Stimulated activated CD4-positive, alpha-beta T cell treated with anti-CD3 and anti-CD28 coated beads, TNF-alpha, amount 100 ng/mL, for 4 hours (primary cell): ENCODE measurements around the gene STRA8.
"Not testable (repeated sequence)": the region's sequence is repeated elsewhere in the genome, so short reads cannot be mapped to it uniquely, and the experiment has no call there.

Experiments used
- DNase-seq, 3 experiments: peaks; one replicate each; pipeline ENCODE4 v3.0.0-alpha.2; 2020; ENCODE audit warnings: low read depth in 3 of 3

Gene STRA8

GRCh38 chr7:135204876-135205275, 28.8 kb upstream of the STRA8 start:
- DNase-seq = no peak

GRCh38 chr7:135205850-135206249, 27.8 kb upstream of the STRA8 start:
- DNase-seq = no peak

- DNase-seq = no peak
Measured at GRCh38 chr7:135206941-135207391, 26.7 kb upstream of the STRA8 start.

- no peak for DNase-seq
Measured at GRCh38 chr7:135207406-135208101, 26.1 kb upstream of the STRA8 start.

GRCh38 chr7:135208102-135208793, 25.4 kb upstream of the STRA8 start:
- no peak for DNase-seq

GRCh38 chr7:135209225-135209834, 24.3 kb upstream of the STRA8 start:
- no peak for DNase-seq

- DNase-seq = peak in 1 of 3 experiments; percentile 2
Measured at GRCh38 chr7:135210888-135211178, 22.8 kb upstream of the STRA8 start.

- peak; percentile 95 to 98 (median 97) for DNase-seq
Measured at GRCh38 chr7:135211179-135211945, 22.3 kb upstream of the STRA8 start, which contains the start of gene WDR91. Gene WDR91, minus strand, starts transcription at chr7:135211526. Its CDS starts 24 bp downstream, at chr7:135211502.

- DNase-seq = not testable (repeated sequence)
Measured at GRCh38 chr7:135211946-135212685, 21.5 kb upstream of the STRA8 start.

GRCh38 chr7:135213831-135214230, 19.8 kb upstream of the STRA8 start:
- no peak for DNase-seq

GRCh38 chr7:135215180-135215579, 18.5 kb upstream of the STRA8 start:
- no peak for DNase-seq

GRCh38 chr7:135215698-135216097, 17.9 kb upstream of the STRA8 start:
- no peak for DNase-seq

GRCh38 chr7:135217645-135218509, 15.8 kb upstream of the STRA8 start:
- no peak for DNase-seq

GRCh38 chr7:135224027-135224426, 9.6 kb upstream of the STRA8 start:
- no peak for DNase-seq

GRCh38 chr7:135231686-135232085, 2.0 kb upstream of the STRA8 start:
- no peak for DNase-seq

GRCh38 chr7:135232087-135232486, 1.6 kb upstream of the STRA8 start:
- DNase-seq = no peak

GRCh38 chr7:135232720-135233119, 918 bp upstream of the STRA8 start:
- DNase-seq = no peak

- DNase-seq = not testable (repeated sequence)
Measured at GRCh38 chr7:135234095-135234494, 457 bp downstream of the STRA8 start.

GRCh38 chr7:135234727-135235126, 1.1 kb downstream of the STRA8 start:
- DNase-seq = no peak

GRCh38 chr7:135235841-135236240, 2.2 kb downstream of the STRA8 start:
- DNase-seq = no peak

GRCh38 chr7:135236727-135237126, 3.1 kb downstream of the STRA8 start:
- DNase-seq = no peak
